Tibial nerve (tissue), 3 donors: ENCODE data around the gene MYO6.

ENCODE experiments used
- POLR2A ChIP-seq, 2 donors: fragments of 450-650 bp; IDR thresholded peaks; one replicate each; pipeline ENCODE4 v1.6.1; 2017; ENCODE audit warnings: antibody characterized with exemption in 2 of 2, mild to moderate bottlenecking in 2 of 2, moderate library complexity in 2 of 2
- TF ChIP-seq, protein P1 (sequence below), 5 experiments: fragments of 200-600 bp in 3 of 5; fragments of 450-650 bp in 2 of 5; sonication (generic) in 3 of 5; IDR thresholded peaks; one replicate each; pipeline ENCODE4 v1.5.1; 2016 to 2019; ENCODE audit warnings: antibody characterized with exemption in 5 of 5, mild to moderate bottlenecking in 3 of 5, moderate library complexity in 2 of 5

- TF ChIP-seq POLR2A (IDR thresholded peaks at IDR 0.05), result no peak
- TF ChIP-seq, protein P1, sequence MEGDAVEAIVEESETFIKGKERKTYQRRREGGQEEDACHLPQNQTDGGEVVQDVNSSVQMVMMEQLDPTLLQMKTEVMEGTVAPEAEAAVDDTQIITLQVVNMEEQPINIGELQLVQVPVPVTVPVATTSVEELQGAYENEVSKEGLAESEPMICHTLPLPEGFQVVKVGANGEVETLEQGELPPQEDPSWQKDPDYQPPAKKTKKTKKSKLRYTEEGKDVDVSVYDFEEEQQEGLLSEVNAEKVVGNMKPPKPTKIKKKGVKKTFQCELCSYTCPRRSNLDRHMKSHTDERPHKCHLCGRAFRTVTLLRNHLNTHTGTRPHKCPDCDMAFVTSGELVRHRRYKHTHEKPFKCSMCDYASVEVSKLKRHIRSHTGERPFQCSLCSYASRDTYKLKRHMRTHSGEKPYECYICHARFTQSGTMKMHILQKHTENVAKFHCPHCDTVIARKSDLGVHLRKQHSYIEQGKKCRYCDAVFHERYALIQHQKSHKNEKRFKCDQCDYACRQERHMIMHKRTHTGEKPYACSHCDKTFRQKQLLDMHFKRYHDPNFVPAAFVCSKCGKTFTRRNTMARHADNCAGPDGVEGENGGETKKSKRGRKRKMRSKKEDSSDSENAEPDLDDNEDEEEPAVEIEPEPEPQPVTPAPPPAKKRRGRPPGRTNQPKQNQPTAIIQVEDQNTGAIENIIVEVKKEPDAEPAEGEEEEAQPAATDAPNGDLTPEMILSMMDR (IDR thresholded peaks at IDR 0.05), result no peak
Measured at GRCh38 chr6:75943381-75943780, 194.3 kb downstream of the MYO6 start.
